IMR-90 (cell line): ENCODE data around the gene ABCA12. TPM values are rescaled to one million over a fixed set of nuclear protein-coding genes. Genes with fewer than 3 reads are reported as not detected.

Experiments
- ATAC-seq: fragments of 200-7000 bp; cut with Tn5 transposase; 2 replicates; pipeline ENCODE4 v1.9.1; 2020; ENCODE audit warnings: low read depth, mild to moderate bottlenecking, moderate library complexity
- BruUV-seq: library from RNA; stranded (reverse); fragments of 400-500 nt; replicated peaks from 2 replicates; lab custom pipeline; 2021; lab: Mats Ljungman, UMichigan
- CTCF ChIA-PET: fragments of 300-600 bp; formaldehyde crosslinking; extraction: SDS; loops from one replicate; lab custom pipeline; 2021; ENCODE audit warnings: antibody characterized with exemption; lab: Yijun Ruan, JAX
- POLR2A ChIA-PET: fragments of 300-600 bp; sonication (Branson Sonifier 250); formaldehyde crosslinking; loops from one replicate; lab custom pipeline; 2022; ENCODE audit warnings: antibody characterized with exemption; ENCODE audit not compliant: unreplicated experiment; lab: Charles Lee
- DNase-seq: peaks from one replicate; pipeline ENCODE4 v3.0.0; 2013
- H2AFZ ChIP-seq: replicated peaks from 2 replicates; pipeline ENCODE3; 2013; ENCODE audit warnings: low read length, mild to moderate bottlenecking; ENCODE audit not compliant: poor library complexity
- H2AK5ac ChIP-seq: 2 replicates; pipeline ENCODE4 v1.6.1; 2013; ENCODE audit warnings: low read depth, low read length, inconsistent platforms
- H2AK9ac ChIP-seq: replicated peaks from 2 replicates; pipeline ENCODE3; 2013; ENCODE audit warnings: mild to moderate bottlenecking, low read depth, low read length, moderate library complexity; ENCODE audit not compliant: poor library complexity
- H2BK120ac ChIP-seq: 2 replicates; pipeline ENCODE4 v1.6.1; 2013; ENCODE audit warnings: low read depth, low read length, inconsistent platforms
- H2BK15ac ChIP-seq: 3 replicates; pipeline ENCODE4 v1.6.1; 2013; ENCODE audit warnings: low read depth, low read length, inconsistent platforms
- H2BK20ac ChIP-seq: 2 replicates; pipeline ENCODE4 v1.6.1; 2013; ENCODE audit warnings: low read depth, mild to moderate bottlenecking, inconsistent platforms, low read length, moderate library complexity
- H2BK5ac ChIP-seq: 2 replicates; pipeline ENCODE4 v1.6.1; 2013; ENCODE audit warnings: mild to moderate bottlenecking, low read depth, low read length, inconsistent platforms; ENCODE audit not compliant: poor library complexity, severe bottlenecking
- H3K14ac ChIP-seq: replicated peaks from 2 replicates; pipeline ENCODE4 v1.6.1; 2013; ENCODE audit warnings: low read depth, low read length, inconsistent platforms
- H3K18ac ChIP-seq: 2 replicates; pipeline ENCODE4 v1.6.1; 2013; ENCODE audit warnings: low read depth, low read length, control low read depth
- H3K23ac ChIP-seq: 2 replicates; pipeline ENCODE4 v1.6.1; 2013; ENCODE audit warnings: low read depth, low read length, inconsistent platforms
- H3K27ac ChIP-seq: 2 replicates; pipeline ENCODE4 v1.5.1; 2013; ENCODE audit warnings: mild to moderate bottlenecking, control low read depth, low read length; ENCODE audit not compliant: insufficient read depth
- H3K27me3 ChIP-seq: 2 replicates; pipeline ENCODE4 v1.6.1; 2013; ENCODE audit warnings: low read length; ENCODE audit not compliant: control insufficient read depth, insufficient read depth
- H3K36me3 ChIP-seq: 2 replicates; pipeline ENCODE4 v1.6.1; 2013; ENCODE audit warnings: low read length, mixed read lengths; ENCODE audit not compliant: control insufficient read depth, insufficient read depth
- H3K4ac ChIP-seq: 2 replicates; pipeline ENCODE4 v1.6.1; 2013; ENCODE audit warnings: low read depth, low read length, inconsistent platforms
- H3K4me1 ChIP-seq: 2 replicates; pipeline ENCODE4 v1.6.1; 2013; ENCODE audit warnings: low read length, mixed read lengths; ENCODE audit not compliant: control insufficient read depth, insufficient read depth
- H3K4me2 ChIP-seq: 2 replicates; pipeline ENCODE4 v1.6.1; 2013; ENCODE audit warnings: low read depth, mild to moderate bottlenecking, control low read depth, low read length, moderate library complexity
- H3K4me3 ChIP-seq: 2 replicates; pipeline ENCODE4 v1.5.1; 2013; ENCODE audit warnings: low read depth, mild to moderate bottlenecking, control low read depth, low read length, moderate library complexity; ENCODE audit not compliant: insufficient read depth
- H3K56ac ChIP-seq: 2 replicates; pipeline ENCODE4 v1.6.1; 2013; ENCODE audit warnings: low read length, inconsistent platforms; ENCODE audit not compliant: insufficient read depth; ENCODE audit errors: extremely low read depth
- H3K79me1 ChIP-seq, 2 experiments: 2 replicates each; pipeline ENCODE4 v1.6.1; 2013; ENCODE audit warnings: low read length in 2 of 2, inconsistent platforms in 1 of 2, low read depth in 1 of 2
- H3K9ac ChIP-seq: 2 replicates; pipeline ENCODE4 v1.6.1; 2013; ENCODE audit warnings: low read depth, low read length, control low read depth
- H3K9me1 ChIP-seq: 2 replicates; pipeline ENCODE4 v1.6.1; 2013; ENCODE audit warnings: low read length, inconsistent platforms; ENCODE audit not compliant: insufficient read depth
- H3K9me3 ChIP-seq: 2 replicates; pipeline ENCODE4 v1.6.1; 2013; ENCODE audit warnings: low read length; ENCODE audit not compliant: control insufficient read depth, insufficient read depth
- H4K20me1 ChIP-seq: 2 replicates; pipeline ENCODE4 v1.6.1; 2013; ENCODE audit warnings: low read length, inconsistent platforms; ENCODE audit not compliant: insufficient read depth
- H4K5ac ChIP-seq: 2 replicates; pipeline ENCODE4 v1.6.1; 2013; ENCODE audit warnings: mild to moderate bottlenecking, low read depth, low read length, control low read depth
- H4K8ac ChIP-seq, 2 experiments: 2 replicates each; pipeline ENCODE4 v1.6.1; 2013; ENCODE audit warnings: low read depth in 2 of 2, low read length in 2 of 2, control low read depth in 1 of 2, inconsistent platforms in 1 of 2
- H4K91ac ChIP-seq: 2 replicates; pipeline ENCODE4 v1.6.1; 2013; ENCODE audit warnings: low read depth, low read length, inconsistent platforms; ENCODE audit not compliant: insufficient read depth
- BHLHE40 ChIP-seq: fragments of 150-350 bp; IDR thresholded peaks from 2 replicates; pipeline ENCODE4 v1.6.1; 2016; ENCODE audit warnings: mild to moderate bottlenecking, low read depth, low read length
- CEBPB ChIP-seq: IDR thresholded peaks from 2 replicates; pipeline ENCODE4 v1.6.1; 2012; ENCODE audit warnings: low read depth, low read length, improper control_type of control experiment
- CHD1 ChIP-seq: IDR thresholded peaks from 2 replicates; pipeline ENCODE4 v1.6.1; 2012; ENCODE audit warnings: low read depth, low read length, improper control_type of control experiment
- CTCF ChIP-seq: conservative IDR thresholded peaks from 2 replicates; pipeline ENCODE4 v1.5.1; 2012; ENCODE audit warnings: mild to moderate bottlenecking, low read depth, low read length, improper control_type of control experiment
- ELK1 ChIP-seq: fragments of 150-350 bp; IDR thresholded peaks from 2 replicates; pipeline ENCODE4 v1.6.1; 2016; ENCODE audit warnings: low read depth, mild to moderate bottlenecking, low read length, moderate library complexity, borderline replicate concordance
- FOS ChIP-seq: fragments of 150-350 bp; IDR thresholded peaks from 2 replicates; pipeline ENCODE4 v1.6.1; 2016; ENCODE audit warnings: low read depth, low read length
- MAFK ChIP-seq: IDR thresholded peaks from 2 replicates; pipeline ENCODE4 v1.6.1; 2012; ENCODE audit warnings: low read depth, low read length, improper control_type of control experiment
- MAZ ChIP-seq: IDR thresholded peaks from 2 replicates; pipeline ENCODE4 v1.6.1; 2012; ENCODE audit warnings: low read depth, mild to moderate bottlenecking, low read length, improper control_type of control experiment, moderate library complexity, borderline replicate concordance
- MXI1 ChIP-seq: IDR thresholded peaks from 2 replicates; pipeline ENCODE4 v1.6.1; 2012; ENCODE audit warnings: low read depth, mild to moderate bottlenecking, low read length, moderate library complexity, borderline replicate concordance
- NFE2L2 ChIP-seq: fragments of 150-350 bp; IDR thresholded peaks from 2 replicates; pipeline ENCODE4 v1.6.1; 2016; ENCODE audit warnings: low read depth, mild to moderate bottlenecking, low read length
- POLR2A ChIP-seq: IDR thresholded peaks from 2 replicates; pipeline ENCODE4 v1.6.1; 2012; ENCODE audit warnings: mild to moderate bottlenecking, low read depth, low read length
- RAD21 ChIP-seq: IDR thresholded peaks from 2 replicates; pipeline ENCODE4 v1.6.1; 2012; ENCODE audit warnings: low read length, improper control_type of control experiment
- RCOR1 ChIP-seq: IDR thresholded peaks from 2 replicates; pipeline ENCODE4 v1.6.1; 2012; ENCODE audit warnings: mild to moderate bottlenecking, low read length, improper control_type of control experiment; ENCODE audit not compliant: insufficient replicate concordance
- RFX5 ChIP-seq: IDR thresholded peaks from 2 replicates; pipeline ENCODE4 v1.8.0; 2012; ENCODE audit warnings: low read depth, mild to moderate bottlenecking, low read length, moderate library complexity
- SMC3 ChIP-seq: fragments of 150-350 bp; IDR thresholded peaks from 2 replicates; pipeline ENCODE4 v1.6.1; 2016; ENCODE audit warnings: low read depth, mild to moderate bottlenecking, antibody characterized with exemption, low read length, moderate library complexity
- USF2 ChIP-seq: fragments of 150-350 bp; IDR thresholded peaks from 2 replicates; pipeline ENCODE4 v1.6.1; 2017; ENCODE audit warnings: mild to moderate bottlenecking, antibody characterized with exemption, low read length, low read depth
- WGBS, 2 experiments: methylation state at CpG; one replicate each; pipeline versions ENCODE4 v1.1.5 to v1.1.7; 2013; ENCODE audit warnings: missing lambda C conversion rate in 2 of 2; ENCODE audit not compliant: insufficient read length in 1 of 2; ENCODE audit errors: extremely low coverage in 2 of 2; 5-methylcytosine and 5-hydroxymethylcytosine counted together
- dilution Hi-C: fragments of 300-500 bp; cut with HindIII; formaldehyde crosslinking; loops from one replicate; pipeline ENCODE4 v1.14.3; 2018; ENCODE audit warnings: low sequenced_read_pairs; ENCODE audit not compliant: unreplicated experiment
- in situ Hi-C: fragments of 300-500 bp; cut with MboI; formaldehyde crosslinking; loops from 3 replicates; pipeline ENCODE4 v1.14.3; 2019; ENCODE audit warnings: low sequenced_read_pairs, inconsistent platforms, mixed read lengths
- intact Hi-C: fragments of 100-400 bp; cut with micrococcal nuclease; formaldehyde crosslinking; loops from 2 replicates; pipeline ENCODE4 v1.10.0; 2022
- polyA plus RNA-seq, 3 experiments: library from polyadenylated mRNA; depleted of rRNA; stranded (reverse); fragments of >200 nt; gene quantifications; 2 replicates each; pipeline ENCODE4 v1.2.3, GENCODE V29; 2012; ENCODE audit warnings: low replicate concordance in 1 of 3
- total RNA-seq: library from RNA; depleted of rRNA; stranded (reverse); fragments of >200 nt; gene quantifications from 2 replicates; pipeline ENCODE4 v1.2.3, GENCODE V29; 2012

Gene ABCA12
- total and polyA plus RNA-seq, 2 of the 4 experiments (the other 2 are of a cell fraction), result under 0.01 TPM; not detected in 1

GRCh38 chr2:215019521-215020145 lies 118.8 kb downstream of the ABCA12 start:
- Histone ChIP-seq H3K79me1 (no peaks in the 10 kb centered on the region), H4K91ac (no peak overlapping the region), H3K9ac (no peak overlapping the region), H2BK5ac (no peak overlapping the region), H3K14ac (no peak overlapping the region), H3K4ac (no peak overlapping the region), H3K18ac (no peak overlapping the region), H2AFZ (no peak overlapping the region), H3K36me3 (no peaks in the 10 kb centered on the region), H3K4me2 (no peak overlapping the region), H3K27me3 (no peaks in the 10 kb centered on the region), H3K9me3 (no peaks in the 10 kb centered on the region), H2BK15ac (no peak overlapping the region), H3K27ac (no peak overlapping the region), H4K5ac (no peak overlapping the region), H3K56ac (no peak overlapping the region), H2AK5ac (no peak overlapping the region), H2BK120ac (no peak overlapping the region), H2BK20ac (no peak overlapping the region), H4K20me1 (no peaks in the 10 kb centered on the region), H3K9me1 (no peaks in the 10 kb centered on the region), H3K4me3 (no peak overlapping the region), H2AK9ac (no peak overlapping the region), H4K8ac (no peak overlapping the region), H3K23ac (no peak overlapping the region), H3K4me1 (no peaks in the 10 kb centered on the region)
- ATAC-seq (no peak), DNase-seq (no peak)
- intact Hi-C loops, result no loop called here
- CTCF ChIA-PET, result interaction anchor here (0.6 kb wide), 1 partner anchor 18 kb away, joined by 4 read pairs; no protein-coding TSS in a partner anchor
- dilution Hi-C loops, result no loop called here
- in situ Hi-C loops, result no loop called here
- no CpG with 5 or more reads among the region's 8 CpGs for WGBS, 2 experiments
- TF ChIP-seq FOS (no peak), RCOR1 (no peak), CHD1 (no peak), POLR2A (no peak), SMC3 (no peak), MAFK (no peak), USF2 (no peak), ELK1 (no peak), CEBPB (no peak), RAD21 (no peak), RFX5 (no peak), BHLHE40 (no peak), MXI1 (no peak), CTCF (no peak), NFE2L2 (no peak), MAZ (no peak)
- no TSS peak for BruUV-seq
- POLR2A ChIA-PET, result no interaction called here
